ENCODE results near the gene BHLHA15.
"Not testable (repeated sequence)": the region's sequence is repeated elsewhere in the genome, so short reads cannot be mapped to it uniquely, and the experiment has no call there.

The BHLHA15 gene

DNA sequence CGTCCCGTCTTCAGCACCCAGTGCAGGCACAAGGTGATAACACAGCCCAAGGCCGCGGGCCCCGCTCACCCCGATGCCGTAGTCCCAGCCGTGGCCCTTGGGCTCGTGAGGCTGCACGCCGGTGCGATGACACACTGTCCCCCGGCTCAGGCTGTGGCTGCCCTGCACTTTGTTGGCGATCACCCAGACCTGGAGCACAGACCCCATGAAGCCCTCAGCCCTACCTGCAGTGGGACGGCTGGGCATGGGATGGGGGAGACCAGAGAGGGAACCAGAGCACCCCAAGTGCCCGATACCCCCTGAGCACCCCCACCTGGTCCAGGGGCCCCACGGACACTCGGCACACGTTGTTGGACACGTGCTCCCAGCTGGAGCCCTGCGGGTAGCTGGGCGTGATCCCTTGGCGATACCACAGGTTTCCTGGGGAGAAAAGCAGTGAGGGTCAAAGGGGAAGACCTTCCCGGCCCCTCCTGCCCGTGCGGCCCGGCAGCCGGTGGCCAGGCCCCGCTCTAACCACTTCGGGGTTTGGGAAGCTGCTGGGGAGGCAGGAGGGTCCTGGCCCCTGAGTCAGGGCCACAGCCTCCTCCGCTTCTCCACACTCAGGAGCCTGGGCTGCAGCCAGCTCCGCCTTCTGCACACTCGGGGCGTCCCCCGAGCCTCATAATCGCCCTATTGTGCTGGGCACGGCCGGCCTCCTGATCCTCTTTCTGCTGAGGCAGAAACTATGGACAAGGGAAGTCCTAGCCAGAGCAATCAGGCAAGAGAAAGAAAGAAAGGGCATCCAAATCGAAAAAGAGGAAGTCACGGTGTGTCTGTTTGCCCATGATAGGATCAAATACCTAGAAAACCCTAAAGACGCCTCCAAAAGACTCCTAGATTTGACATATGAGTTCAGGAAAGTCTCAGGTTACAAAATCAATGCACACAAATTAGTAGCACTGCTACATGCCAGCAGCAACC is 6.7 kb downstream of the BHLHA15 start:
- 86 to 87% methylated on average over 41 of the region's 41 CpGs for WGBS, 2 experiments
- Histone ChIP-seq H3K4me1 (ENCODE audit: control insufficient read depth, insufficient read depth, low read length) (no peaks in the 10 kb centered on the region), H3K4me3 (ENCODE audit: insufficient read depth, low read depth, low read length) (no peak overlapping the region), H3K36me3 (ENCODE audit: control insufficient read depth, insufficient read depth, low read length) (no peaks in the 10 kb centered on the region), H3K27ac (ENCODE audit: insufficient read depth, low read depth, low read length, poor library complexity, severe bottlenecking) (peak overlapping the region; percentile 26), H3K9me3 (ENCODE audit: control insufficient read depth, low read length) (no peaks in the 10 kb centered on the region), H3K27me3 (ENCODE audit: control insufficient read depth, insufficient read depth, low read length, poor library complexity, severe bottlenecking) (no peaks in the 10 kb centered on the region)

DNA sequence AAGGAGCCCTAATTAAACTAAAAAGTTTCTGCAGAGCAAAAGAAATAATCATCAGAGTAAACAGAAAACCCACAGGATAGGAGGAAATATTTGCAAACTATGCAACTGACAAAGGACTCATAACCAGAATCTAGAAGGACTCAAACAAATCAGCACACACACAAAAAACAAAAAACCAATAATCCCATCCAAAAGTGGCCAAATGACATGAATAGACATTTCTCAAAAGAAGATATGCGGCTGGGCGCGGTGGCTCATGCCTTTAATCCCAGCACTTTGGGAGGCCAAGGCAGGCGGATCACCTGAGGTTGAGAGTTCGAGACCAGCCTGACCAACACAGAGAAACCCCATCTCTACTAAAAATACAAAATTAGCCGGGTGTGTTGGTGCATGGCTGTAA is 8.1 kb downstream of the BHLHA15 start:
- not testable (repeated sequence) for H3K4me3 ChIP-seq (ENCODE audit: insufficient read depth, low read depth, low read length); H3K27ac ChIP-seq (ENCODE audit: insufficient read depth, low read depth, low read length, poor library complexity, severe bottlenecking); H3K36me3 ChIP-seq (ENCODE audit: control insufficient read depth, insufficient read depth, low read length); H3K9me3 ChIP-seq (ENCODE audit: control insufficient read depth, low read length); H3K4me1 ChIP-seq (ENCODE audit: control insufficient read depth, insufficient read depth, low read length); H3K27me3 ChIP-seq (ENCODE audit: control insufficient read depth, insufficient read depth, low read length, poor library complexity, severe bottlenecking)
- 94 to 99% methylated on average over 6 of the region's 6 CpGs for WGBS, 2 experiments

DNA sequence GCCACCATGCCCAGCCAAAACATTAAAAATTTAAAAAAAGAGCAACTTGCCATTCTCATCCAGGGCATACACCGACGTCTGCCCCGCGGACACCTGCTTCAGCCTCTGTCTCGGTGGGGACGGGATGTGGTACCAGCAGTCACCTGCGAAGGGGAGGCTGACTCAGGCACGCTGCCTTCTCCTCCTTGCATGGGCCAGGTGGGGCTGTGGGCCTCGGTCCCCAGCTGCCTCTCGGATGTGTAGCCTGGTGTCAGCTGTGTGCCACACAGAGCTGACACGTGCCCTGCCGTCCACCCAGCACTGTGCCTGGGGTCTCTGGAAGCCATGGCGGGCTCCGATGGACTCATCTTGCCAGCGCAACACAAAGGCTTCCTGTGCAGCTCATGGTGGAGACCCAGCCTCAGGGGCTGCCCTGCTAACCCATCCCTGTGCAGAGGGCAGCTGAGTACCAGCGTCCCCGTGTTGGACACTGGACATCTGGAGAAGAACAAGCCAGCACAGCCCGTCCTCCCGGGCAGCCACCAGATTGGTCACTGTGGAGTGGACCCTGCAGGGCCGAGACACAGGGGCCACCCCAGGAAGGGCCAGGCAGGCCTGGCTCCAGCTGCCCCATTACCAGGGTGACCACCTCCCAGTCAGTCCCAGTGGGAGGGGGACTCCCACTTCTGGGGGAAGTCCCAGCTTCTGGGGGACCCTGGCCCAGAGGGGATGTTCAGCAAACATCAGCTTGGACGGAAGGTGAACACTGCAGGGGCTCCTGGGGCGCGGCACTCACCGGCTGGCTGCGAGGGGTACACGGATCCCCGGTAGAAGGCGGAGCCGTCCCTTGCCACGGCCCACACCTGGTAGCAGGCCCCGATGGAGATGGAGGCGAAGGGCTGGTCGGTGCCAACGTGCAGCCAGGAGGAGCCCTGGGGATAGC is 10.6 kb downstream of the BHLHA15 start:
- H3K4me1 ChIP-seq (ENCODE audit: control insufficient read depth, insufficient read depth, low read length): no peaks in the 10 kb centered on the region
- no peaks in the 10 kb centered on the region for H3K27me3 ChIP-seq (ENCODE audit: control insufficient read depth, insufficient read depth, low read length, poor library complexity, severe bottlenecking)
- H3K9me3 ChIP-seq (ENCODE audit: control insufficient read depth, low read length): no peaks in the 10 kb centered on the region
- no peak overlapping the region for H3K4me3 ChIP-seq (ENCODE audit: insufficient read depth, low read depth, low read length)
- no peak overlapping the region for H3K27ac ChIP-seq (ENCODE audit: insufficient read depth, low read depth, low read length, poor library complexity, severe bottlenecking)
- 95 to 96% methylated on average over 34 of the region's 34 CpGs for WGBS, 2 experiments
- H3K36me3 ChIP-seq (ENCODE audit: control insufficient read depth, insufficient read depth, low read length): no peaks in the 10 kb centered on the region

DNA sequence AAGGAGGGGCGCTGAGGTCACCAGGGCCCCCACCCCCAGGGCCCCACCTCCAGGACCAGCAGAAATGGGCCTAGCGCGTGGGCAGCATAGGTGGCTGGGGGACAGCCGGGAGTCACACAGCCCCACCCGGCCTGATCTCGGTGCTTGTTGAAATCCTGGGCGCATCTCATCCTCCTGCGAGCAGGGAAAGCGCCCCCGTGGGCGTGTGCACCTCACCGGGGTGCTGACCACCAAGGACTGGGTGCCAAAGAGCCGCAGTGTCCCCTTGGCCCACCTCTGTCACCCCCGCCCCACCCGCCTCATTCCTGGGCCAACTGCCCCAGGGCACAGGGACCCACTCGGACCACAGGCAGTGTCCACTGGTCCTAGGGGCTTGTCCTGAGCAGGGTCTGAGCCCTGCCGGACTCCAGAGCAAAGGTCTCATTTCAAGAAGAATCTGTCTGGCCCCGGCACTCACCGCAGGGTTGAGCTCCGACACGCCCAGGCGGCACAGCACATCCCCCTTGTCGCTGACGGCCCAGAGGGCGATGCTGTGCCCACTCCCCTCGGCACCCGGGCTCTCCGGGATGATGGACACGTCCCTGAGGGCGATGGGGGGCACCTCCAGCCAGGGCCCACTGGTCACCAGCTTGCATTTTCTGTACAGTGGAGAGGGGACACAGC is 11.4 kb downstream of the BHLHA15 start:
- no peaks in the 10 kb centered on the region for H3K36me3 ChIP-seq (ENCODE audit: control insufficient read depth, insufficient read depth, low read length)
- H3K9me3 ChIP-seq (ENCODE audit: control insufficient read depth, low read length): no peaks in the 10 kb centered on the region
- WGBS, 2 experiments: 95 to 96% methylated on average over 30 of the region's 30 CpGs
- no peak overlapping the region for H3K27ac ChIP-seq (ENCODE audit: insufficient read depth, low read depth, low read length, poor library complexity, severe bottlenecking)
- H3K4me1 ChIP-seq (ENCODE audit: control insufficient read depth, insufficient read depth, low read length): no peaks in the 10 kb centered on the region
- no peak overlapping the region for H3K4me3 ChIP-seq (ENCODE audit: insufficient read depth, low read depth, low read length)
- H3K27me3 ChIP-seq (ENCODE audit: control insufficient read depth, insufficient read depth, low read length, poor library complexity, severe bottlenecking): no peaks in the 10 kb centered on the region

DNA sequence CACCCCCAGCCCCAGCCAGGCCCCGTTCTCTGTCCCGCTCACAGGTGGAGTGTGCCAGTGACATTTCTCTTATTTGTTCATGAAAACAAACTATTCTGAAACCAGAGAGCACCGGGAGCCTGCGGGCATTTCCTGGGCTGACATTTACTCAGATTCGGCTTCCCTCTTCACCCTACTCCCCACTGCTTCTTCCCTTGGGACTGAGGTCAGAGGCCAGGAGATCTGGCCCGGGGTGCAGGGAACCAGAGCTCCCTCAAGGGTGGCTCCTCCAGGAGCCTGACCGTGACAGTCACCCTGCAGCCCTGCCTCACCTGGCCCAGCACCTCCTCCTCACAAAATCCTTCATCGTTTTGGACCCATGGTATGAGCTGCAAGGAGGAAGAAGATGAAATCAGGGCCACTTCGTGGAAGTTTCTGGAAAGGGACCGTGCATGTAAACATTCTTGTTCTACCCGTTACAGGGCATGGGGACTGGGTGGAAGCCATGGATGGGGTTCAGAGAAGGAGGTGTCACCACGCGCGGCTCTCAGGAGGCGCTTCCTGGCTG is 12.2 kb downstream of the BHLHA15 start:
- H3K4me1 ChIP-seq (ENCODE audit: control insufficient read depth, insufficient read depth, low read length): no peaks in the 10 kb centered on the region
- H3K36me3 ChIP-seq (ENCODE audit: control insufficient read depth, insufficient read depth, low read length): no peaks in the 10 kb centered on the region
- no peaks in the 10 kb centered on the region for H3K9me3 ChIP-seq (ENCODE audit: control insufficient read depth, low read length)
- H3K27me3 ChIP-seq (ENCODE audit: control insufficient read depth, insufficient read depth, low read length, poor library complexity, severe bottlenecking): no peaks in the 10 kb centered on the region
- H3K27ac ChIP-seq (ENCODE audit: insufficient read depth, low read depth, low read length, poor library complexity, severe bottlenecking): no peak overlapping the region
- 88 to 89% methylated on average over 15 of the region's 15 CpGs for WGBS, 2 experiments
- H3K4me3 ChIP-seq (ENCODE audit: insufficient read depth, low read depth, low read length): no peak overlapping the region

DNA sequence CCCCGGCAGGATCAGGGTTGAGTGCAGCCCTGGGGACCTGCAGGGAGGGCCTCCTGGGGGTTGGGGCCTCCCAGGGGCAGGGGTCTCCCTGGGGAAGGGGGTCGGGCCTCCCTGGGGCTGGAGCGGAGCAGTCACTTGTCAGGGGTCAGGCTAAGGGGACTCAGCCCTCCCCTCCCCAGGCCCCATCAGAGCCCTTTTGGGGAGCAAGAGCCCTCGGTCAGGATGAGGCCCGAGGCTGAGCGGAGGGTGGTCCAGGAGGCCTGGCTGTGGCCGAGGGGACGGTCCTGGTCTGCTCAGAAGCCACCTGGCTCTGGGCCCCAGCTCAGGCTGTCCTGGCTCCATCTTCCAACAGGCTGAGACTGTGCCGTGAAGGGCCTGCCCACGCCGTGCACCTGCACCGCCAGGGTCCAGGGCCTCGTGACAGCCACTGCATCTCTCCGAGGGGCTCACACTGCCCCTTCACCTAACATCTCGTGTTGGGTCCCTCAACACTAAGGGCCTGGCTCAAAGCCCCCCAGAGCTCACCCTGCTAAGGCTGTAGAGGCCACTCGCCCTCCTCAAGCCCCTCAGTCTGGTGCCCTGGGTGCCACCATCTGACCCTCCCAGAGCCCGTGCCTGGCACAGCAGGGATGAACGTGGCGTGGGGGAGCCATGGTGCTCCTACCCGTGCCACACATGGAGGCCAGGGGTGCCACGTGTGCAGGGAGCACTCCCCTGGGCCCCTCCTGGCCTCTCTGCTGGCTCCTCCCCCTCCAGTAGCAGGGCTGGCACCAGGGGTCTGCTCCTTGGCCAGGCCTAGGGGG is 12.9 kb downstream of the BHLHA15 start:
- no peaks in the 10 kb centered on the region for H3K36me3 ChIP-seq (ENCODE audit: control insufficient read depth, insufficient read depth, low read length)
- no peaks in the 10 kb centered on the region for H3K4me1 ChIP-seq (ENCODE audit: control insufficient read depth, insufficient read depth, low read length)
- 92 to 93% methylated on average over 21 of the region's 21 CpGs for WGBS, 2 experiments

DNA sequence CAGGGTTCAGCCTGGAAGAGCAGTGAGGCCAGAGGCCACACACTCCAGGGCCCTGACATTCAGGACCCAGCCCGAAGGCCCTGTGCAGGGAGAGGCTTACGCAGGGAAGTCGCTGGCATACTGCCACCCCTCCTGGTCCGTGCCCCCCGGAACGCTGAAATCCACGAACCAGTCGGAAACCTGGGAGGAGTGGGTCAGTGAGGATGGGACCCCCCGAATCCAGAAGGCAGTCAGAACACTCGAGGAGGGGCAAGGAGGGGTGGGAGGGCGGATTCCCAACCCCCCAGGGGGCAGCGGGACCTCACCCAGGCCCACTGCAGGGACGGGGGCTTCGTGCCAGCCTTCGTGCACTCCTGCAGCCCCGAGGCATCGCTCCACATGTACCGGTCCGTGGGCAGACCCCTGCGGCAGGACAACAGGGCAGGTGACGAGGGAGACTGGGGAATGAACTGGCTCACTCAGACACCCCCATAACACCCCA is 13.5 kb downstream of the BHLHA15 start:
- H3K4me3 ChIP-seq (ENCODE audit: insufficient read depth, low read depth, low read length): no peak overlapping the region
- H3K9me3 ChIP-seq (ENCODE audit: control insufficient read depth, low read length): no peaks in the 10 kb centered on the region
- H3K27ac ChIP-seq (ENCODE audit: insufficient read depth, low read depth, low read length, poor library complexity, severe bottlenecking): no peak overlapping the region
- H3K36me3 ChIP-seq (ENCODE audit: control insufficient read depth, insufficient read depth, low read length): no peaks in the 10 kb centered on the region
- WGBS, 2 experiments: 94% methylated on average over 21 of the region's 21 CpGs
- no peaks in the 10 kb centered on the region for H3K27me3 ChIP-seq (ENCODE audit: control insufficient read depth, insufficient read depth, low read length, poor library complexity, severe bottlenecking)
- no peaks in the 10 kb centered on the region for H3K4me1 ChIP-seq (ENCODE audit: control insufficient read depth, insufficient read depth, low read length)

More for the DNA sequence above, 12.9 kb downstream of the BHLHA15 start:
- Histone ChIP-seq H3K27me3 (ENCODE audit: control insufficient read depth, insufficient read depth, low read length, poor library complexity, severe bottlenecking) (no peaks in the 10 kb centered on the region), H3K27ac (ENCODE audit: insufficient read depth, low read depth, low read length, poor library complexity, severe bottlenecking) (no peak overlapping the region), H3K9me3 (ENCODE audit: control insufficient read depth, low read length) (no peaks in the 10 kb centered on the region), H3K4me3 (ENCODE audit: insufficient read depth, low read depth, low read length) (no peak overlapping the region)

DNA sequence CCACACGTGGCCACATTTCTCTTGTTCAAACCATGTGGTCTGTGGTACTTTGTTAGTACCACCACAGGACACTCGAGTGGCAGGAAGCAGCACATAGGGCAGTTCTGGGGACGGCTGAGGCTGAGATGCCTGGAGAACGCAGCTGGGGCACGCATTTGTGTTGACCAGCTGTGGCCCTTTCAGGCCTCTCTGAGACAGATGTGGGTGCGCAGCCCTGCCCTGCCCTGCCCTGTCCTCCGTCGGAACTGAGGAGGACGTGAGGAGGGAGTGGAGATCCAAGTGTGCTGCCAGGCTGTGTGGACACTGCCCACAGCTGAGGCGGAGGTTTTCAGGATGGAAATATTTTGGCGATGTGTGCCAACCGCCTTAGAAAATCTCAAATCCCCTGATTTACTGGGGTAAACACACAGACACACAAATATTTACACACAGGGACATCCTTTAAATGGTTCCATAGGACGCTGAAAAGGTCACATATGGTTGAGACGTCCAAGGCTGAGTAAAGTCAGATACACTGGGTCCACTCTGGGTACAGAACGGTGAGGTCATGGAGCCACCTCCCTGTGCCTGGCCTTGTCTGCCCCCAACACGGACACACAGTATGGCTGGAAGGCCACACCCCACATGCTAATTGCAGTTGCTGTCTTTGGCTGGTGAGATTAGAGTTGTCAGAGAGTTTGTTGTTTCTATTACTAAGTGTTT is 14.8 kb downstream of the BHLHA15 start:
- no peaks in the 10 kb centered on the region for H3K9me3 ChIP-seq (ENCODE audit: control insufficient read depth, low read length)
- WGBS, 2 experiments: 92 to 94% methylated on average over 16 of the region's 16 CpGs
- peaks cover 4% of the 10 kb centered on the region for H3K4me1 ChIP-seq (ENCODE audit: control insufficient read depth, insufficient read depth, low read length)
- H3K27me3 ChIP-seq (ENCODE audit: control insufficient read depth, insufficient read depth, low read length, poor library complexity, severe bottlenecking): no peaks in the 10 kb centered on the region
- H3K4me3 ChIP-seq (ENCODE audit: insufficient read depth, low read depth, low read length): no peak overlapping the region
- no peak overlapping the region for H3K27ac ChIP-seq (ENCODE audit: insufficient read depth, low read depth, low read length, poor library complexity, severe bottlenecking)
- no peaks in the 10 kb centered on the region for H3K36me3 ChIP-seq (ENCODE audit: control insufficient read depth, insufficient read depth, low read length)

DNA sequence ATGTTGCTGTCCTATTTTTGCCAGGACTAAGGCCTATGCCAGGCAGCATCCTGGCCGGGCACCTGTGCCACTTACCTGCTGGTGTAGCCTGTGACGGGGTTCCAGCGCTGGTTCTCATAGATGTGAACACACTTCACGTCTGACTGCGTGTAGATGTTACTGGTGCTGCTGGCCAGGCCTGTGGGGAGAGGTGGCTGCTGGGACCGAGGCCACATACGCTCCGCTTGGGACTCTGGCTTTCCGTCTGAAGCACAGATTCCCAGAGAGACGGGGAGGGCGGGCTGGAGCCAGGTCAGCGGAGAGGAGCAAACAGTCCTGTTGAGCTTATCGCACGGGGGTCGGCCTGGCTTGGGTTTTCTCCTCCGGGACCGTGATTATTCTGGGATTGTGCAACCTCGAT is 16.7 kb downstream of the BHLHA15 start:
- peaks cover 4% of the 10 kb centered on the region for H3K4me1 ChIP-seq (ENCODE audit: control insufficient read depth, insufficient read depth, low read length)
- no peaks in the 10 kb centered on the region for H3K36me3 ChIP-seq (ENCODE audit: control insufficient read depth, insufficient read depth, low read length)
- no peaks in the 10 kb centered on the region for H3K27me3 ChIP-seq (ENCODE audit: control insufficient read depth, insufficient read depth, low read length, poor library complexity, severe bottlenecking)
- 92 to 93% methylated on average over 18 of the region's 18 CpGs for WGBS, 2 experiments
- no peak overlapping the region for H3K27ac ChIP-seq (ENCODE audit: insufficient read depth, low read depth, low read length, poor library complexity, severe bottlenecking)
- H3K4me3 ChIP-seq (ENCODE audit: insufficient read depth, low read depth, low read length): no peak overlapping the region
- no peaks in the 10 kb centered on the region for H3K9me3 ChIP-seq (ENCODE audit: control insufficient read depth, low read length)

Measured in ectodermal cell (in vitro differentiated cells).